DND-41 (cell line): ENCODE measurements around the gene DDX1.

Experiments used
- CTCF ChIP-seq: IDR thresholded peaks from 2 replicates; pipeline ENCODE4 v1.5.1; 2012; ENCODE audit warnings: borderline replicate concordance, low read length, moderate library complexity, mild to moderate bottlenecking; ENCODE audit not compliant: poor library complexity, severe bottlenecking; ENCODE audit errors: extremely low read depth
- EZH2 ChIP-seq: IDR thresholded peaks from 3 replicates; pipeline ENCODE4 v1.6.1; 2012; ENCODE audit warnings: borderline replicate concordance, low read depth, mild to moderate bottlenecking, moderate library complexity, low read length, inconsistent platforms; ENCODE audit not compliant: severe bottlenecking

- TF ChIP-seq CTCF (no peak), EZH2 (no peak)
These were observed 62.4 kb downstream of the DDX1 start for GRCh38 chr2:15653806-15654726.
